Sigmoid colon (tissue), 7 donors: Measurements from ENCODE around the gene KIF26A. TPM values are rescaled to one million over a fixed set of nuclear protein-coding genes. Genes with fewer than 3 reads are reported as not detected.

Experiments used
- DNase-seq: peaks from one replicate; pipeline ENCODE4 v3.0.0-alpha.2; 2019
- H3K27ac ChIP-seq, 4 donors: fragments of 200-600 bp; sonication (generic); one replicate each; pipeline ENCODE4 v1.5.1; 2016 to 2019; ENCODE audit warnings: mild to moderate bottlenecking in 1 of 4
- H3K27me3 ChIP-seq, 3 donors: fragments of 200-600 bp; sonication (generic); one replicate each; pipeline ENCODE4 v1.5.1; 2019; ENCODE audit warnings: mild to moderate bottlenecking in 1 of 3
- H3K36me3 ChIP-seq, 4 donors: fragments of 200-600 bp; sonication (generic); one replicate each; pipeline ENCODE4 v1.5.1; 2016 to 2019
- H3K4me1 ChIP-seq, 4 donors: fragments of 200-600 bp; sonication (generic); one replicate each; pipeline ENCODE4 v1.5.1; 2017 to 2019
- H3K4me3 ChIP-seq, 4 donors: fragments of 200-600 bp; sonication (generic); one replicate each; pipeline ENCODE4 v1.5.1; 2017 to 2019; ENCODE audit warnings: mild to moderate bottlenecking in 2 of 4, moderate library complexity in 1 of 4
- H3K9me3 ChIP-seq, 4 donors: fragments of 200-600 bp in 3 of 4; sonication (generic) in 3 of 4; one replicate each; pipeline versions ENCODE4 v1.5.1 to v1.6.1; 2013 to 2019
- CTCF ChIP-seq, 4 experiments: fragments of 450-650 bp in 3 of 4; fragments of 200-600 bp in 1 of 4; IDR thresholded peaks; one replicate each; pipeline ENCODE4 v1.5.1; 2016 to 2019; ENCODE audit warnings: antibody characterized with exemption in 4 of 4, mild to moderate bottlenecking in 3 of 4, moderate library complexity in 2 of 4
- EP300 ChIP-seq, 4 donors: sonication (generic); formaldehyde crosslinking; IDR thresholded peaks; one replicate each; pipeline ENCODE4 v1.6.1; 2017; ENCODE audit warnings: antibody characterized with exemption in 4 of 4
- POLR2A ChIP-seq, 2 donors: fragments of 450-650 bp; IDR thresholded peaks; one replicate each; pipeline ENCODE4 v1.6.1; 2016; ENCODE audit warnings: antibody characterized with exemption in 2 of 2, mild to moderate bottlenecking in 2 of 2, moderate library complexity in 2 of 2
- POLR2AphosphoS5 ChIP-seq, 4 donors: sonication (generic); formaldehyde crosslinking; IDR thresholded peaks; one replicate each; pipeline ENCODE4 v1.6.1; 2017; ENCODE audit warnings: antibody characterized with exemption in 4 of 4
- WGBS, 2 donors: extraction: QIAGEN DNeasy Blood & Tissue Kit; methylation state at CpG; one replicate each; pipeline ENCODE4 v1.1.7; 2013; 5-methylcytosine and 5-hydroxymethylcytosine counted together
- intact Hi-C: fragments of 100-400 bp; cut with DNase I; formaldehyde crosslinking; loops from one replicate; pipeline ENCODE4 v1.15.1; 2023
- polyA plus RNA-seq, 3 donors: library from polyadenylated mRNA; stranded (reverse); fragments of 200-250 nt; gene quantifications; one replicate each; pipeline ENCODE4 v1.2.3, GENCODE V29; 2013
- total RNA-seq, 4 donors: library from RNA; depleted of rRNA; stranded (reverse); fragments of >200 nt; gene quantifications; one replicate each; pipeline ENCODE4 v1.1.0, GENCODE V29; 2016
- donor health status: healthy with polysubstance abuse.
- donor health status: Bipolar disorder and iron deficiency.
- donor health status: healthy.

KIF26A gene
- total and polyA plus RNA-seq, 7 donors = 0.60 to 4.2 (median 2.1) TPM

GRCh38 chr14:104114421-104115130 lies 23.8 kb upstream of the KIF26A start:
- Histone ChIP-seq H3K27ac (no peak overlapping the region), H3K27me3 (peaks cover 27 to 57% (median 33%) of the 10 kb centered on the region in 3 donors)

GRCh38 chr14:104115131-104115600 lies 23.2 kb upstream of the KIF26A start:
- WGBS, 2 donors = 79 to 87% methylated on average over 11 of the region's 11 CpGs
- Histone ChIP-seq H3K27ac (no peak overlapping the region), H3K27me3 (peaks cover 27 to 63% (median 33%) of the 10 kb centered on the region in 3 donors), H3K4me1 (peaks cover 0 to 20% (median 18%) of the 10 kb centered on the region in 4 donors), H3K36me3 (no peaks in the 10 kb centered on the region), H3K9me3 (no peaks in the 10 kb centered on the region), H3K4me3 (no peak overlapping the region)
- DNase-seq = no peak
- intact Hi-C loops = no loop called here
- TF ChIP-seq EP300 (IDR thresholded peaks at IDR 0.05) (no peak), POLR2AphosphoS5 (IDR thresholded peaks at IDR 0.05) (no peak), POLR2A (IDR thresholded peaks at IDR 0.05) (no peak), CTCF (IDR thresholded peaks at IDR 0.05) (no peak)

More at GRCh38 chr14:104114421-104115130, 23.8 kb upstream of the KIF26A start:
- TF ChIP-seq POLR2A (IDR thresholded peaks at IDR 0.05) (no peak), EP300 (IDR thresholded peaks at IDR 0.05) (no peak), CTCF (IDR thresholded peaks at IDR 0.05) (no peak), POLR2AphosphoS5 (IDR thresholded peaks at IDR 0.05) (no peak)
- Histone ChIP-seq H3K4me1 (peaks cover 0 to 20% (median 18%) of the 10 kb centered on the region in 4 donors), H3K4me3 (no peak overlapping the region), H3K36me3 (no peaks in the 10 kb centered on the region), H3K9me3 (no peaks in the 10 kb centered on the region)
- intact Hi-C loops = no loop called here
- WGBS, 2 donors = 84 to 85% methylated on average over 26 of the region's 26 CpGs
- DNase-seq = no peak

GRCh38 chr14:104115691-104116287 lies 22.6 kb upstream of the KIF26A start:
- H3K27ac ChIP-seq = no peak overlapping the region
- H3K27me3 ChIP-seq = peaks cover 27 to 69% (median 33%) of the 10 kb centered on the region in 3 donors
- no peaks in the 10 kb centered on the region for H3K9me3 ChIP-seq
- no peak for DNase-seq
- no peaks in the 10 kb centered on the region for H3K36me3 ChIP-seq
- WGBS, 2 donors = 63 to 85% methylated on average over 9 of the region's 9 CpGs
- peak overlapping the region in 1 of 4 donors; percentile 39 for H3K4me3 ChIP-seq
- TF ChIP-seq CTCF (IDR thresholded peaks at IDR 0.05) (no peak), EP300 (IDR thresholded peaks at IDR 0.05) (no peak), POLR2A (IDR thresholded peaks at IDR 0.05) (no peak), POLR2AphosphoS5 (IDR thresholded peaks at IDR 0.05) (no peak)
- H3K4me1 ChIP-seq = peaks cover 0 to 20% (median 18%) of the 10 kb centered on the region in 4 donors
- intact Hi-C loops = no loop called here

GRCh38 chr14:104116288-104116755 lies 22.1 kb upstream of the KIF26A start:
- Histone ChIP-seq H3K4me1 (peaks cover 0 to 20% (median 18%) of the 10 kb centered on the region in 4 donors), H3K4me3 (peak overlapping the region in 3 of 4 donors; percentile 39 to 49 (median 40)), H3K9me3 (no peaks in the 10 kb centered on the region), H3K27me3 (peaks cover 27 to 72% (median 33%) of the 10 kb centered on the region in 3 donors), H3K36me3 (no peaks in the 10 kb centered on the region), H3K27ac (peak overlapping the region in 1 of 4 donors; percentile 9)
- WGBS, 2 donors = 2 to 9% methylated on average over 19 of the region's 19 CpGs
- DNase-seq = no peak
- intact Hi-C loops = no loop called here
- TF ChIP-seq POLR2A (IDR thresholded peaks at IDR 0.05) = no peak
- TF ChIP-seq CTCF (IDR thresholded peaks at IDR 0.05) = no peak
- no peak for TF ChIP-seq EP300 (IDR thresholded peaks at IDR 0.05)
- no peak for TF ChIP-seq POLR2AphosphoS5 (IDR thresholded peaks at IDR 0.05)
